HEK293T (cell line): ENCODE data around the gene PROSER1.

Experiments used
- FOXA1 ChIP-seq: fragments of 450-650 bp; IDR thresholded peaks from 2 replicates; pipeline ENCODE4 v1.6.1; 2016; ENCODE audit warnings: mild to moderate bottlenecking
- FOXK2 ChIP-seq: fragments of 450-650 bp; IDR thresholded peaks from 2 replicates; pipeline ENCODE4 v1.6.1; 2016; ENCODE audit warnings: mild to moderate bottlenecking

- TF ChIP-seq FOXA1 (no peak), FOXK2 (no peak)
These were observed 5.7 kb downstream of the PROSER1 start for GRCh38 chr13:39032150-39032549.
